CD4-positive, alpha-beta T cell treated with Interleukin-15 for 1 hour (primary cell): ENCODE measurements around the gene CCL2.
"Not testable (repeated sequence)": the region's sequence is repeated elsewhere in the genome, so short reads cannot be mapped to it uniquely, and the experiment has no call there.

Experiments used
- DNase-seq: peaks from one replicate; pipeline ENCODE4 v3.0.0-alpha.2; 2020

The CCL2 gene

DNA sequence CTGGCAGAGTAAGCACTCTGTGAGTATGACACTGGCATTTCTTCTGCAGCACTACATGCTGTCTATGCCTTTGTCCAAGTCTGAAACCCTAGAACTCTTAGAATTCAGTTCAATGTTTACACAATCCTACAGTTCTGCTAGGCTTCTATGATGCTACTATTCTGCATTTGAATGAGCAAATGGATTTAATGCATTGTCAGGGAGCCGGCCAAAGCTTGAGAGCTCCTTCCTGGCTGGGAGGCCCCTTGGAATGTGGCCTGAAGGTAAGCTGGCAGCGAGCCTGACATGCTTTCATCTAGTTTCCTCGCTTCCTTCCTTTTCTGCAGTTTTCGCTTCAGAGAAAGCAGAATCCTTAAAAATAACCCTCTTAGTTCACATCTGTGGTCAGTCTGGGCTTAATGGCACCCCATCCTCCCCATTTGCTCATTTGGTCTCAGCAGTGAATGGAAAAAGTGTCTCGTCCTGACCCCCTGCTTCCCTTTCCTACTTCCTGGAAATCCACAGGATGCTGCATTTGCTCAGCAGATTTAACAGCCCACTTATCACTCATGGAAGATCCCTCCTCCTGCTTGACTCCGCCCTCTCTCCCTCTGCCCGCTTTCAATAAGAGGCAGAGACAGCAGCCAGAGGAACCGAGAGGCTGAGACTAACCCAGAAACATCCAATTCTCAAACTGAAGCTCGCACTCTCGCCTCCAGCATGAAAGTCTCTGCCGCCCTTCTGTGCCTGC is at the start of gene CCL2:
TSS of gene CCL2 (plus strand) at position 635 of the 730 bp plus-strand sequence. CDS start at position 700, 65 bp downstream.
- no peak for DNase-seq

DNA sequence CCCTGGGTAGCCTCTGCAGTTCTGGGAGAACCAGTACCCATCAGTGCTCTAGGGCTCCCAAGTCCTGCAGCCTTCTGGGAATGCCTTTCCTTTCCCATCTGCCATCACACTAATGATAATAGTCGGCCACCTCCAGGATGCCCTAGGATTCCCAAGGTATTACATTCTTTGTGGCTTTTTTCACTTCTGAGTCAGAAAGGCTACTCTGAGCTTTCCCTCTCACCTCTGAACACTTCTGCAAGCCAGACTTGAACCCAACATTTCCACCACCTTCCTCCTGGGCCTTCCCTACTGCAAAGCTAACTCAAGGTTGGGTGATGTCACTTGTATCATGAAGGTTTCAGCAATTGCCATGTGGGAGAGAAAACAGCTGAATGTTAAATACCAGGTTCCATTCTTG is 49.7 kb upstream of the CCL2 start:
- DNase-seq, result no peak

DNA sequence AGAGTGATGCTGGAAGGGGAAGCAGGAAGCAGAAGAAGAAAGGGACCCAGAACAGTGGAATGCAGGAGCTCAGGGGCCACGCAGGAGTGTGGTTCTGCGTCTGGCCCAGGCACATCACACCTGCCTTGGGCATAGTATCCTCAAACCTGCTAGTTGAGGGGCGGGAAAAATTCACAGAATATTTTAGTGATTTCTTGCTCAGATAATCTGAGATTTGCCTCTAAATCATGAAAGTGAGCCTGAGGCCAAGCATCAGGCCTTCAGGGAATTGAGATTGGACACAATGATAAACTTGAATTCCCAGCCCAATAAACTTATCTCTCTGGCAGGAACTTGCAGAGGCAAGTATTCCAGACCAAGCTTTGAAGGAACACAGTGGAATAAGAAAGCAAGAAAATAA is 48.5 kb upstream of the CCL2 start:
- DNase-seq, result no peak

DNA sequence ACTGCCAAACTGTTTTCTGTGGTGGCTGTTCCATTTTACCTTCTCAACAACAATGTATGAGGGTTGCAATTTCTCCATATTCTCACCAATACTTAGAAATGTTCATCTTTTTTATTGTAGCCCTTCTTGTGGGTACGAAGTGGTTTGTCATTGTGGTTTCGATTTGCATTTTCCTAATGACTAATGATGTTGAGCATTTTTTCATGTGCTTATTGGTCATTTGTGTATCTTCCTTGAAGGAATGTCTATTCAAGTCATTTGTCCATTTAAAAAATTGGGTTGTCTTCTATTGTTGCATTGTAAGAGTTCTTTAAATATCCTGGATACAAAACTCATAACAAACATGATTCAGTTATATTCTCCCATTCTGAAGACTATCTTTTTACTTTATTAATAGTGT is 47.5 kb upstream of the CCL2 start:
- no peak for DNase-seq

DNA sequence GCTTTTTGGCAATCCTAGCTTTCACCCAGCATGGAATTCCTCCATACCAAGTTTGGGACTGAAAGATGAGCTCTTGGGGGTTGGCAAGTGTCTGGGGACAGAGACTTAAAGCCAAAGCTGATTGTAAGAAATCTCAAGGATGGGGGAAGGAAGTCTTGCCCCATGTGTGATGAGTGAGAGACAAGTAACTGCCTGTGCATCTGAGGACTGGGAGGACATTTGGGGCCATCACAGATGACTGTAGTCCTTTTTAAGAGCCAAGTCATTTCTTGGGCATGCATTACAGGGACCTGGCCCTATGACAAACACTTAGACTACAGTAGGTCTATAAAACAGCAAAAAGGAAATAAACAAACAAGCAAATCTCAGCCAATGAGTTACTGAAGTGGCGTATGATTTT is 36.3 kb upstream of the CCL2 start:
- no peak for DNase-seq

DNA sequence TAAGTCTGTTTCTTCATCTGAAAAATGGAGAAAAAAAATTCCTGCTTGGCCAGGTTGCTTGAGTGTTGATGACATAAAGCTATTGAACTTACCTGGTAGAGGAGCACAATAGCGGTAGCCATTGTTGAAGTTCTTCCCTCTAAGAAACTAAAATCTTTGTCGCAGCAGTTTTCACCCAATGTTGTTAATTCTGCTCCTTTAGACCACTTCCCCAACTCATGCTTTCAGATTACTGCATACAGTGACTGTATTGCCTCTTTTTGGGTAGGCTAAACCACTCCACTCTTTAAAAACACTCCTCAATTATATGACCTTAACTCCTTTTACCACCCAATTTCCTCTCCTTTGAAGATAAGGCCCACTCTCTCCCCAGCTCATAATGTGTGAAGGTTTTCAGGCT is 35.7 kb upstream of the CCL2 start:
- DNase-seq, result no peak

DNA sequence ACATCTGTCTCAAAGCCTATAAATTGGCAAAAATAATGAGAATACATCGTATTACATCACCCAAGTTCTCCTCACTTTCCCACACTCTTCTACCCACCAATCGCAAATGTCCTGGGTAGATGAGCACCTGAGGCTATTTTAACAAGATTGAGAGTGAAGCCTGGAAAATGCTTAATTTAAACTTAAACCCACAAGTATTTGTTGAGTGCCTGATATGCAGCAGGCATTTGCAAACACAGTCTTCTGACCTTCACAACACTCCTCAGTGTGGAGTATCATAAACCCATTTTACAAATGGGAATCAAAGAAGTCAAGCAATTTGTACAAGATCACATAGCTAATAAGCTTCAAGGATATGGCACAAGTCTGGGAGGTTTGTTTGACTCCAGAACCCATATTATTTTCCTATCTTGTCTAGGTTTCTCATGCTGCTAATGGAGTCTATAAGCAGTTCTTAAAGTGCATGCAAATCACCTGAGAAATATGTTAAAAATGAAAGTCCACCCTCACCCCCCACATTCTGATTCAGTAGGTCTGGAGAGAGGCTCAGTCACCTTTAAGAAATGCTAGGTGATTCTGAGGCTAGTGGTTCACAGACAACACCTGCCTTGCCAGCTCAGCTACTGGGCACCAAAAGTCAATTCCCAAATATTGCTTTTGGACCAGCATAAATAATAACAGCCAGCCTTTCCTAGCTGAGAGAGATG is 34.9 kb upstream of the CCL2 start:
- no peak for DNase-seq

DNA sequence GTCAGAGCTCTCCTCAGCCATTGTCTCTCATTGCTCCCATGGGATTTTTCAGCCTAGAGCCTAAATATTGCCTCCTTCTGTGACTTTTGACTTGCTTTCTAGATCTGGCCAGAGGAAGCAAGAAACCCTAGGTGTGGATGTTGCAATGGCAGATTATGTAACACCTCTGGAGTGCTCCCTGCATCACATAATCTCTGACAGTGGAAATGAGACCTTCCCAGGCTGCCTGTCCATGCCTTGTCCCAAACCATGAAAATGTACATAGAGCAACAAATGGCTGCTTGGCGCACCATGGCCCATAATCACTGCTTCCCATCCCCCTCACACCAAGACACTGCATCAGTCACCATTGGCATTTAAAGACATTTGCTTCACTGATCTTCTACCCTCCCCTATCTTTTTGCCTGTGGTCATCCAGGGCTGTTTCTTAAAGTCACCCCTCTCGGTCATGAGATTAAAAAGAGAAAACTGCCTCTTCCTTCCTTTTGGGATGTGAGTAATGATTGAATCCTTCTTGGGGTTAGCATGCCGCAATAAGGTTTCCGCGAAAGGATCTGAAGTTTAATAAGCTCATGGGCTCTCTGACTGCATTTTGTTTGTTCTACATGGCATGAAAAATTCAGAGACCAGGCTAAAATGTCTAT is 34.2 kb upstream of the CCL2 start:
- DNase-seq, result no peak

DNA sequence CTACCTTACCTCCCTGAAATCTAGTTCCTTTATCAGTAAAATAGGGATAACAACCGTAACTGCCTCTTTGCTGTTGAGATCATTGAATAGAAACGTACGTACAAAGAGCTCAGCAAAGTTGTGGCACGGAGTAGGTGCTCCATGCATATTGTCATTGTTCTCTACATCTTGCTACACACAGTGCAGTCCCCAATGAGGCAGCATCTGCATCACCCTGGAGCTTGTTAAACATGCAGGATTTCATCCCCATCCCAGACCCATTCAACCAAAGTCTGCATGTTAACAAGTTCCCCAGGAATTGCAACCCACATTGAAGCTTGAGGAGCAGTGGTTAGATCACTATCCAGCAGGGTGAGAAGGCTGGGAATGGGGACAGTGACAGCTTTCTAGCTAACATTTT is 33.7 kb upstream of the CCL2 start:
- no peak for DNase-seq

DNA sequence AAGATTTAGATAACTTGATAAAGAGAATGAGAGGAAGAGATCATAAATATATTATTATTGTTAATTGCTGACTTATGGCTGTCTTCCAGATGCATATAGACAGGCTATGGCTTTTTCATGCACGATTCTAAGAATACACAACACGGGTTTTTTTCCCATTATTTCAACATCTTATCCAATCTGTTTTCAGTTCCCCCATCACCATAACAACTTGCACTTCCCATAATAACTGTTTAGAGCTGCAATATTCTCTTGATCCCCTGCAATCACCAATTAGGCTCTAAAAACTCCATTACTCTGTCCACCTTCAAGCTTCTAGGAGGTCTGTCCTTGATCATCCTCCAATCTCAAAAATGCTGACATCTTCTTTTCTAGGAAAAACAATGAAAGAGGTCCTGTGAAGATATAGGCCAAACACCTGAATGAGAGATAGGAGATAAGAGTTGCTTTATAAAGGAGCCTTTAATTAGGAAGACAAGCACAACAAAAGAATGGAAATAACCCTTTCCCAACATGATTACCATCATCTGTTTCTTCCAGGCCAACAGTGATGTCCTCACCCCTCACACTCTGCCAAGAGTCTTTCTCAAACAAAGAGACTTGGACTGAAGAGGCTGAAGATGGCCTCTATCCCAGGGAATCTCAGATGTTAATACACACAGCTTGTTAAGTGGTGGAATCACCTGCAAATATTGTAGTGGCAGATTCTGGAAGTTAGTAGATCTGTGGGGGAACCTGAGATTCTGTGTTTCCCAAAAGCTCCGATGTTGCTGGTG is 32.2 kb upstream of the CCL2 start:
- no peak for DNase-seq

DNA sequence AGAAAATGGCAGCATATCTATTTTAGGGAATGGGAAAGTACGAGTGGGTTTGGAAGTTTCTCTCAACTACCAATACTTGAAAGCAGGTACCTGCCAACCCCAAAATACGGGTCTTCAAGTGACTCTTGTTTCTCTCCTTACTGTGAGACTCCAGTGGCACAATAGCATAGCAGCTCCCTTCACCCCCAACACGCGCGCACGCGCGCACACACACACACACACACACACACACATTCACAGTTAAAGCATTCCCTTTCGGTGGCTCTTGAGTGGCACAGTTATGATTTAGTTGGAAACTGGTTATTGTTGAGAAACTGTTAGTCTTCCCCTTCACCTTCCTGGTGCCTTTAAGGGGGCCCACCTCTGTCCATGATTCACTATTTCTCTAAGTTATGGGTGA is 30.0 kb upstream of the CCL2 start:
- DNase-seq, result no peak

DNA sequence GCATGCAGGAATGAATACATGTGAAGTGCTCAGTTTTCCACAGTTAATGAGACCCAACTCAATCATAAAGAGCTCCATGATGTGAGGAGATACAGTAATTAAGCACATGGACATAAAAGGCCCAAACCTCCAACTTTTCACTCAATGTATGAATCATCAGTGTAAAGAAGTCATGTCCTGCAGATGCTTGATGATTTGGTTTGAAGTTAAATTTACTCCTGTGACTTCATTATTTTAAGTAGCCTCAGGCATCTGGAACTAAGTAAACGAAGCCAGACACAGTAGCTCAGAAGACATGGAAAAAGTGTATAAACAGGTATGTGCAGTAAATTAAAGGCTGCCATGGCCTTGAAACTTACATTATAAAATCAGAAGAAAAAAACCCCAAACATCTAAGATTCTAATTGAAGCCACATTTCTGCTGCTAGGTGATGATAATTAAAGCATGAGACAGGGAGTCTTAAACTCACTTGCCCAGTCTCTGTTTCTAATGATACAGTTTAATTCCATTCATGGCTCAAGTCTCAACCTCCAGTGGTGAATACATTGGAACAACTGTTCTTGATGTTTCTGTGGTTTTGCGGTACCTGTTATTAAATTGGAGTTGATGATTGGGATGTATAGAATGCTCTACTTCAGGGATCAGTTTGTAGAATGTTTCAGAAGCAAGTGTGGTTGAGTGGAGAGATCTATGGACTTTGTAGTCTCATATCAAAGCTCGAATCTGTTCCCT is 28.9 kb upstream of the CCL2 start:
- no peak for DNase-seq

DNA sequence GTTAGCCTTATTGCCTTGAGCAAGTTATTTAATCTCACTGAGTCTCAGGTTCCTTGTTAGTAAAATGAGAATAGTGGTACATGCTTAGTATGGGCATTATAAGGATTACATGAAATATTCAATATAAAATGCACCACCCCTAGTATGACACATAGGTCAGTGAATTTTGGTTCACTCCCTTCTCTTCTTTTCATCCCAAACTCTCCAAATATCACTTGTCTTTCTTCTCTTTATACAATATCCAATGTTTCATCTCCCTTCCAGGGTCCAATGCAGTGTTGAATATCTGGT is 28.4 kb upstream of the CCL2 start:
- no peak for DNase-seq

DNA sequence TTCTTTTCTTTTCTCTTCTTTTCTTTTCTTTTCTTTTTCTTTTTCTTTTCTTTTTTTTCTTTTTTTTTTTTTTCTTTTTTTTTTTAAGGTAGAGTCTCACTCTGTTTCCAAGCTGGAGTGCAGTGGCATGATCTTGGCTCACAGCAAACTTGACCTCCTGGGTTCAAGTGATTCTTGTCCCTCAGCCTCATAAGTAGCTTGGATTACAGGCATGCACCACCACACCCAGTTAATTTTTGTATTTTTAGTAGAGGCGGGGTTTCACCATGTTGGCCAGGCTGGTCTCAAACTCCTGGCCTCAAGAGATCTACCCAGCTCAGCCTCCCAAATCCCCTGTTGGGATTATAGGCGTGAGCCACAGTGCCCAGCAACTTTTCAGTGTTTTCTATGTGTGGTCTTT is 27.8 kb upstream of the CCL2 start:
- not testable (repeated sequence) for DNase-seq

DNA sequence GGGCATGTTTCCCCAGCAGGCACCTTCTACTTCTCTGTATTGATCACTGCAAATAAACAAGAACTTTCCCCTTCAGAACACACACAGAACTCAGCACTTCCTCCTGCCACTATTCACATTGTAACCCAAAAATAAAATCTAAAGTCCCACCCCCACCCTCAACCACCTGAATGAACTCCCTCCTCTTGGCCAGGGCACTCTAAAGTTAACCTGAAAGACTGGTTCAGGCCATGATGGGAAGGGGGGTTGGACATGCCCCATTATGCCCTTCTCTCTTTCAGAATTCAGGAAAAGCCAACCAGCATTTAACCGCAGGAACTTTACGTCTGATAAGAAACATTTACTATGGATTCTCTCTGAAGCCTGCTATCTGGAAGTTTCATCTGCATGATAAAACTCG is 27.4 kb upstream of the CCL2 start:
- DNase-seq, result no peak

DNA sequence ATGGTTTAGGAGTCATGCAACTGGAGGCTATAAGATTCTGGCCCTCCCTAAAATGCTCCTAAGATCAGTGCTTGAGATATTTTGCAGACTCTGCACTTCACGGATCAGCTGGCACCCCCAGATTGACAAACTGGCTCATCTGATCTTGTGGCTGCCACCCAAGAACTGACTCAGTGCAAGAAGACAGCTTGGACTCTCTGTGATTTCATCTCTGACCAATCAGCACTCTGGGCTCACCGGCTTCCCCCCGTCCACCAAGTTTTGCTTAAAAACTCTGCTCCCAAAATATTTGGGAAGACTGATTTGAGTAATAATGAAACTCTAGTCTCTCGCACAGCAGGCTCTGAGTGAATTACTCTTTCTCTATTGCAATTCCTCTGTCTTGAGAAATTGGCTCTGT is 26.3 kb upstream of the CCL2 start:
- DNase-seq, result no peak

DNA sequence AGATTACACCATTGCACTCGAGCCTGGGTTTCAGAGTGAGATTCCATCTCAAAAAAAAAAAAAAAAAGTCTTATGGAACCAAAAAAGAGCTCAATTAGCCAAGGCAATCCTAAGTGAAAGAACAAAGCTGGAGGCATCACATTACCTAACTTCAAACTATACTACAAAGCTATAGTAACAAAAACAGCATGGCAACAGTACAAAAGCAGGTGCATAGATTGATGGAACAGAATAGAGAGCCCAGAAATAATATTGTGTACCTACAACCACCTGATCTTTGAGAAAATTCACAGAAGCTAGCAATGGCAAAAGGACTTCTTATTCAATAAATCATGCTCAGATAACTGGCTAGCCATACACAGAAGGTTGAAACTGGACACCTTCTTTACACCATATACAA is 24.7 kb upstream of the CCL2 start:
- no peak for DNase-seq

DNA sequence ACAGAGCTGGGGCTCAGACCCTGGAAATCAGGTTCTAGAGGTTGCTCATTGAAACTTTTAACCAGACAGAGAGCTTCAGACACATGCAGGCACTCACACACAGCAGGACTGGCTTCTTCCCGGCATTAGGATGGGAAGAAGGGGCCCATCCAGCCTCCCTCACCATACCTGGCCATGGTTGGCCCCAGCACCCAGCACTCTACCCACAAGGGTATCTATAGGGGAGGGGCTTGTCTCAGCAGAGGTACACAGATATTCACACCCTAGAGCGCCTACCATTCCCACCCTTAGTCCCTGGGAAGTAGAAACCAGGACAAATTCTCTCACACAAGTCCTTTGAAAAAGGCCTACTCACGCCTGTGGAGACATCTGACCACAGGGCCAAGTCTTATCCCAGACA is 20.5 kb upstream of the CCL2 start:
- no peak for DNase-seq

DNA sequence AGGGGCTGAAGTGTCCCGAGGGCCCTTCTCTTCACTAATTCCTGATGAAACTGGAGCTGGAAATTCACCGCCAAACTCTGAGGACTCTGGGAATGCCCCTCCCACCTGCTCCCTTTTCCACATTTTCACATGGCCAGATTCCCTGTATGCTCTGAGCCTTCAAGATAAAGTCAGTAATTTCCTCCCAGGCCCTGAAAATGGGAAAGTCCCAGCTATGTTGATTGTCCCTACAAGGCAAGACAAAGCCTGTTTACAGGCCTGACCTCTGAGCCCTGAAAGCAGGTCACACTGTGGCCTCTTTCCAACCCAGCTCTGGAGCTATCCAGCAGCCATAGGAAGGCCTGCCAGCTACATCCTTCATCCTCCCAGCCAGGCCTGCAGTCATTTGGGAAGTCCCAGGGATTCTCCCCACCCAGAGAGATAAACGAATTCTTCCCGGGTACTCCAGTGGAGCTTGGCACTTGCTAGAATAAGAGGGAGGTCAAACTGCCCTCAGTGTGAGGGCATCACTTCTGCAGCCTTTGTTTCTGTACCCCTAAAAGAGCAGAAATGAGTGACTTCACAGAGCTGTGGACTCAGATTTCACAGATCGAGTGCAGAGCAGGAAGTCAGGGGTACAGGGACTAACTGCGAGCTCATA is 19.6 kb upstream of the CCL2 start:
- DNase-seq, result no peak

DNA sequence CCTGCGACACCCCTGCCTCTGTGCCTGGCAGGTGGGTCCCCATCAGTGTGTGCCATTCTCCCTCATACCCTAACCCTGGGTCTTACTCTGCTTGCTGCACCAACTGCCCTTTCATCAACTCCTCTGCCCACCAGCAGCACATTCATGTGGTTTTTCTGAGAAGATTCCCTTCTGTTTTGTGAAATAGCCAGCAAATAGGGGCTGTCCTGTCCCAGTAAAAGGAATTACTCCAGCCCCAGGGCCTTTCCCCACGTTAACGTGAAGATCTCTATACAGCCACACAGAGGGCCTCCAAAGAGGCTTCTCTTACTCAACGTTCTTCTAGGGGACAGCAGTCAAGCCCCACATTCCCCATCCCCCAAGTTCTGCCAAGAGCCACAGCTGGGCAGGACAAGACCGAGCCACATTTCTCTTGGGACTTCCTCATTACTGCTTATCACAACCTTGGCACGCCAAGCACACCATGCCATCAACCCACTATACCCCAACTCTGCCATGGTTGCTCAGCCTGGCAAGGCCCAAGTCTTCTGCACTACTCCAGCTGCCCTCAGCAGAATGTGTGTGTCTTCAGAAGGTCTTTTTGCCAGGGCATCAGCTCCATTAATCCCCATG is 18.7 kb upstream of the CCL2 start:
- DNase-seq, result no peak

DNA sequence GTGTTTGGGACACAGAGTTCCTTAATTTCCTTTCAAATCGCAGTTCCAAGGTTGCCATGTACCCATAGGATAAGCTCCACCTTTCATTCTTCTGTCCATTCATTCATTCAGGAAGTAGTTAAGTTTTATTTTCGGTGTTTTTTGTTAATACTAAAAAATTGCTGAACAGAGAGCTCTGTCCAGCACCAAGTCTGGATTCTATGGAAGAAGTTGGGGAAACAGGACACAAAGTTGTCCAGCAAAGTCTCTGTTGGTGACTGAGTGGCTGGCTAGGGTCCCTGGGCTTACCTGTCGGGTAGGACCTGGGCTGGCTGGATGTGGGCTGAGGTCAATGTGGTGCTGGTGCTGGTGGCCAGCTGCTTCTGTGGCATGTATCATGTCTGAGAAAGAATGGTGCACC is 17.6 kb upstream of the CCL2 start:
- DNase-seq, result no peak

DNA sequence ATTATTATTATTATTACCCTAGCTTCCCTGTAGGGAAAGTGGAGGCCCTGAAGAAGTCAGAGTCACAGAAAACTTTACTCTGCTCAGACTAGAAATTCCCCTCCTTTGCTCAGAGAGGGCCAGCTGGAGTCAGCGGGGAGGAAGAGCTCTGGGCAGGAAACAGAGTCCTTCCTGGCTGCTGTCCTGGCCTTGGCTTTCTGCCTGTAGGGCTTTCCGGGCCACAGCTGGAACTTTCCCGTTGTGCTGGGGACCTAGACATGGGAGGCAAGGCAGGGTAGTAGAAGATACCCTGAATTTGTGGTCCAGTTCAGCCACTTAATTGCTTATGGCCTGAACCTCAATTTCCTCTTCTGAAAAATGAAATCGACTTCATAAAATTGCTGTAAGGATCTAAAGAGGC is 14.0 kb upstream of the CCL2 start:
- DNase-seq, result no peak
